ENCODE results near the gene BLID.

The BLID gene

DNA sequence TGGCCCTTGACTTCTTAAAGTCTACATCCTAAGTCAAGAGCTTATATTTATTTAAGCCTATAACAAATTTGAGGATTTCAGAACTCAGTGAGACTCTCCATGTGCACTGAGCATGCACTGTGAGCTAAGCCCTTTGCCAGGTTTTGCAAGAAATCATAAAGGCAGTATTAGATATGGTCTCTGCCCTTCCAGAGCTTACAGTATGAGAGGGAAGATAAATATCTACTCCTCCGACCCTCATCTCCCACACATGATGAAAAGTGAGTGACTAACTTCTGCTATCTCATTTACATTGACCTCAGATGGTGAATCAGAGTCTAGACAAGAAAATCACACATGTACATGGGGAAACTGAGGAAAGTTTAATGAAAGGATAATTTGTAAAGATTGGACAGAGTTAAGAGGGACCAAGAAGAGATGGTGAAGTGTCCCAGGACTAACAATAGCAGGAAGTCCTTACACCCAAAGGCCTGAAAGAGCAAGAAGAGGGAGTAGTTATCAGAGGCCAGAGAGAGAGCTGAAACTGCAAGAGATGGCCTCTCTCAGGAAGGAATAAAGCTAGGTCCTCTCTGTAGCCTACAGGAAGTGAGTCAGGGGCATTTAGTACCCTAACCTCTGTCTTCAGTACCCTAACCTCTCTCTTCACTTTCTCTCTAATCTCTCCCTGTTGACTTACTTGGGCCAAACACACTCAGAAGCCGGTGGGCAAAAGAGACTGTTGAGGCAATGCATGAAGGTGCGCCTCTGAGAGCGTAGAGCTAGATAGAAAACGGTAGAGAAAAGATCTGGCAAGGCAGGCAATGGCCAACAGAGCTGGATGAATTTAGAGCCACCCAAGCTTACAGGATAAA lies 23.0 kb upstream of the BLID start:
- no peak for DNase-seq

- no peak for DNase-seq
Measured at GRCh38 chr11:122137078-122137793, 21.2 kb upstream of the BLID start.

DNA sequence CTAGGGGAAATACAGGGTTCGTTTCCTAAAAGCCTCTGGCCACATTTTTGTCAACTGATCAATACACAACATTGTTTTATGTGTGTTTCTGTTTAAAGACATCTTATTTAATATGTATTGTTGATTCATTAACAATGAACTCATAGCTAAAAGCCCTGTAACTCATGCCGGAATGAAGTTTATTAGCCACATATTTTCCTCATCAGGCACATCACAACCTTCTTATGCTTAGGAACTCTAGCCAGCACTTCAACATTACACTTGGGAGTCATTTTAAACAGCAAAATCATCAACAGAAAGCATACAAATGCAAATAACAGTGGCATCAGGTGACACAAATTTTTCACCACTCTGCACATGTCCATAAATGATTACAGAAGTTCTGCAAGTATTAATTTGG lies 15.1 kb upstream of the BLID start:
- no peak for DNase-seq

- no peak for DNase-seq
Measured at GRCh38 chr11:122128146-122128545, 12.1 kb upstream of the BLID start.

- no peak for DNase-seq
Measured at GRCh38 chr11:122127020-122127419, 11.0 kb upstream of the BLID start.

GRCh38 chr11:122126024-122126688 lies 10.1 kb upstream of the BLID start:
- no peak for DNase-seq

- DNase-seq = no peak
Measured at GRCh38 chr11:122123263-122123929, 7.4 kb upstream of the BLID start.

- DNase-seq = no peak
Measured at GRCh38 chr11:122122179-122122578, 6.2 kb upstream of the BLID start.

DNA sequence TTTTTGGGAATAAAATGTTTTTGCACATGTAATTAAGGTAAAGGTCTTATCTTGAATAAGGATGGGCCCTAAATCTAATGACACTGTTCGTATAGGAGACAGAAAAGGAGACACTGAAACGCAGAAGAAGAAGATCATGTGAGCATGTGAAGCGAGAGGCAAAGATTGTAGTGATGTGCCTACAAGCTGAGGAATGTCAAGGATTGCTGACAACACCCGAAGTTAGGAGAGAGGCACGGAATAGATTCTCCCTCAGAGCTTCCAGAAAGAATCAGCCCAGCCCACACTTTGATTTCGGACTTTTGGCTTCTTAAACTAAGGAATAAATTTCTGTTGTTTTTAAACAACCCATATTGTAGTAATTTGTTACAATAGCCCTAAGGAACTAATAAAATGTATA lies 4.1 kb upstream of the BLID start:
- DNase-seq = no peak

DNA sequence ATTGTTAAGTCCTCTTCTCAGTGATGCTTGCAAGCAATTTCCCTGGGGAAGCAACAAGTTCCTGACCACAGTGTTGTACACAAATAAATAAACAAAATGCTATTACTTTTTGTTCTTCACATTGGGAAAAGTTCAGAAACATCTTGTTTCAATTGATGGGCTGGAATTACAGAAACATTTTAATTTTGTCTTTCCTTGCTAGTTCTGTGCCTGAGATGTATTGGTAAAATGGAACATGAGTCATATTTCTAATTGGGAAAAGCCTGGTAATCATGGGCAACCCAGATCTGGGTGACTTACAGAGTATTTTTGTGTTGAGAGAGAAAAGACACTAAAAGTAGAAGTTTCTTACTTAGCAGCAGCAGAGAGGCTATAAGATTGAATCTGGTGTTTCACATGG lies 576 bp upstream of the BLID start:
- no peak for DNase-seq

- no peak for DNase-seq
Measured at GRCh38 chr11:122114976-122115375, 1.0 kb downstream of the BLID start.

- DNase-seq = no peak
Measured at GRCh38 chr11:122113836-122114825, 1.9 kb downstream of the BLID start.

DNA sequence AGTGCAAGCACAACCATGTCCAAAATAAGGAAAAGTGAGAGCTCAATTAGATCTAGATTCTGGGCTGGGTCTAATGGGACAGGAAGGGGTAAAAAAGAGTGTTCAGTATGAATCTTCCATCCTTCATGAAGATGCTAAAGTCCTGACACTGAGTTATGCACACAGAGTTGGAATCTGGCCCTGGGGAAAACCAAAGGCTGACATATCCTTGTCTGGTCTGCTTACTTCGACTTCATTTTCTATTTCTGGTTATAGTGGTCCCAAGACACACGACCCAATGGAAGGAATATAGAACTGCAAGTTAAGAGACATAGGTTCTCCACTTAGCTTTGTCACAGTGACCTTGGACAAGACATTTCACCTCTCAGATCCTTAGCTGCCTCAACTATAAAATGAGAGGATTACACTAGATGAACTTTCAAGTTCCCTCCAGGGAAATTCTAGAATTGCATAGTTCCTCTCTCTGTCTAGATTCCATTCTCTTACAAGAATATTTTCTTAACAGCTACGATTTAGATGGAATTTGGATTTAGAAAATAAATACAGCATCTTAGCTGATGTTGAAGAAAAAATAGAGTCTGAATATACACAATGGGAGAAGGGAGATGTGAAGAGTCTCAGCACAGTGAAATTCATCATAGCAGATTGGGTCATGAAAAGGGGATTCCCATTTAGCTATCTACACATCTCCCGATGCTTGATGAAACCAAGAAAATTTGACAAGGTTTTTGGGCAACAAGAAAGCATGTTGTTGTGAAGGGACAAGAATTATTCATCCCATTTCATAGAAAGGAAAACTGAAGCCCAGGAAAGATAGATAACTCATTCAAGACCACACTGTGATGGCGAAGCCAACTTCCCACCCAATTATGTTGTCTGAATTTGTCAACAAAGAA lies 3.3 kb downstream of the BLID start:
- no peak for DNase-seq

DNA sequence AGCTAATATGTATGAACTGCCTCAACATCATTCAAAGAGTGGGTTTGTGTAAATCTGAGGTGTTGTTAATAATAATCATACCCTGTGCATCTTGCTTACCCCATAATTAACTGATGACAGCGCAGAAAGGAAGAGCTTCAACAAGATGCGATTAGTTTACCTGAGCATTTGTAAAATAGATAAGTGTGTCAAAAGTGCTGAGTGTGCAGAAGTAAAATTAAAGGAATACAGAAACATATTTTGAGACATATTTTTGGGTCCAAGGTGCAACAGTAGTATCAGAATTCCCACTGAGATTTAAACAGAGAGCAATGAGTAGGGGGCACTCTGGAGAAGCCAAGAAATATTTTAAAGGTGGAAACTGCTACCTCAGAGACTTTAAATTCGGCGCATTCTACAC lies 6.1 kb downstream of the BLID start:
- no peak for DNase-seq

GRCh38 chr11:122108828-122109227 lies 7.2 kb downstream of the BLID start:
- no peak for DNase-seq

DNA sequence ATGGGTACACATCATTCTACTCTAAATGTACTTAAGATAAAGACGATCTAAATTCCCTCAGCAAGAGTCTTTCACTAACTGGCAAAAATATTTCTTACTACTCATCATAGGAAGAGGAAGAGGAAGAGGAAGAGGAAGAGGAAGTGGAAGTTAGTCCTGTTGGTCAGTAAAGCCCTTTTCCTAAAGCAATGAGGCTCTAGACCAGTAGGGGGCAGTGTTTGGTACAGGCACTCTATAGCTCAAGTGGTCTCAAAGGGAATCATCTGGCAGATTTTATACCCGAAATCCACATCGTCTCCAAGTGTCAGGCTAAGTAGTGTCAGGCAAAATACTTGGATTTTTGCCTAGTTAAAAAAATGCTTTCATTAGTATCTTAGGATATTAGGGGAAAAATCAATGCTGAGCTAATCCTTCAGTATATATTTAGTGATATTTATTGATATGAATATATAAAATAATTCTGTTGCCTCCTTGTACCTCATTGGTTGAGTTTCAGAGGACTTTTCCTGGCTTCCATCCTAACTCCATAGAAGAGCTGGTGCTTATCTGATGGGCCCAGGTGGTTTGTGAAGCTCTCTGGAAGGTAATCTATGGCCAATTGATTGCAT lies 7.7 kb downstream of the BLID start:
- DNase-seq = no peak

- no peak for DNase-seq
Measured at GRCh38 chr11:122107566-122107965, 8.4 kb downstream of the BLID start.

DNA sequence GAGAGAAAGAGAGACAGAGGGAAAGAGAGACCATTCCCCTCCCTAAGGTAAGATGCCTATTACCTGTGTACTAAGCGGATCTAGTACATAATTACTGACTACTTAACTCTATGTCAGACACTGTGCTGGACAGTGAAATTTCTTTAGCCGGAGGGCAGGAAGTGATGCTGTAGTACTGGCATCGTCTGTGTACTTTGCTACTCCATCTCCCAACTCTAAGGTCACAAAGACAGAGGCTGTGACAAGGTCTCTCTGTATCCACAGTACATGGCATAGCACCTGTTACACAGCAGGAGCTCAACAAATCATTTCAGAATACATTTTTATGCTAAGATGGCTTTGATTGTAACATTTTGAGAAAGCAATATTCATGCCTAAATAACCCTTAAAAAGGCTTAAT lies 9.0 kb downstream of the BLID start:
- no peak for DNase-seq

DNA sequence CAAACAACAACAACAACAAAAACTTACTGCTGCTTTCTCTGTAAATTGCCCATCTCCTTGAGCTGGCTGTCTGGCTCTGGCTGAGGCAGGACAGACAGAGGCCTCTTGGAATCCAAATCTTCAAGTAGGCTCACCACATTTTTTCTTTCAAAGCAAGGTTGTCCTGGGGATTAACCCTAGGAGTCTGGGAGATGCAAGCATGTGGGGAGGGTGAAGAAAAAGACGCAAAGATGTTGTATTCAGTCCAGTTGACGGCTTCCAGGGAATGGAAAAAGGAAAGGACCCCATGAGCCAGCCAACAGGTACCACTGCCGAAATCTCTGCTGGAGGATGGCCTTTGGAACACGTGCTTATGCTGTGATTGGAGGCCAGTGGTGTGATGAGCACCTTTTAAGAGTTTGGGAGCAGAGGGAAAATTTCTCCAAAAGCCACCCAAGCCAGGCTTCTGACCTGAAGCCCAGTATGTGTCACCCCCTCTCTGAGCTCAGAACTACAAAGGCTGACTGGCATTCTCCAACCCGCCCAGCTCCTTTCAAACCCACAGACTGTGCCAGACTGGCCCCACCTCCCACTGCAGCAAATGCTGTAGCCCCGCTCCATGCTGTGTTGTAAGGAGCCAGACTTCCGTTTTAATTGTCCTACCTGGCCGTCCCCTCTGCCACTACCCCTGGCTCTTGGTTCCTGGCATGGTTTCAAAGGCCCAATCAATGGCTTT lies 10.8 kb downstream of the BLID start:
- DNase-seq = no peak

- no peak for DNase-seq
Measured at GRCh38 chr11:122104341-122104740, 11.7 kb downstream of the BLID start.
